ENCODE data around the gene PRRC2A.

Gene PRRC2A

DNA sequence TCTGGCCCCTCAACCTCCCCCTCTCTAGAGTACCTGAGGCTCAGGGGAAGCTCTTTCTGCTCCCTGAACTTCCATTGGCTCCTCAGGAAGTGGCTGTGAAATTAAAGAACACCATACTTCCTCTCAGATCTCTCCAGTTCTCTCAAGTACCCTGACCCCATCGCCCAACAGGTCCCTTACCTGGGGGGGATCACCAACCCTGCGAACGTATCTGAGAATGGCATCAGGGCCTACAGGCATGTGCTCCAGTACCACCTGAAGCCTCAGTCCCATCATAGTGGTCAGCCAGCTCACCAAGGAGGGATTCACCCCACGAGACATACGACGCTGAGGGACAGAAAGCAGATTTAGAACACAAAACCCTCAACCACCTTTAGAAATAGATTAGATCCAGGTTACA lies 20.1 kb downstream of the PRRC2A start:
- no peak for TF ChIP-seq ZNF274 (IDR thresholded peaks at IDR 0.05; ENCODE audit: low read depth, low read length)
- no peak overlapping the region for H3K4me3 ChIP-seq (ENCODE audit: low read length)

DNA sequence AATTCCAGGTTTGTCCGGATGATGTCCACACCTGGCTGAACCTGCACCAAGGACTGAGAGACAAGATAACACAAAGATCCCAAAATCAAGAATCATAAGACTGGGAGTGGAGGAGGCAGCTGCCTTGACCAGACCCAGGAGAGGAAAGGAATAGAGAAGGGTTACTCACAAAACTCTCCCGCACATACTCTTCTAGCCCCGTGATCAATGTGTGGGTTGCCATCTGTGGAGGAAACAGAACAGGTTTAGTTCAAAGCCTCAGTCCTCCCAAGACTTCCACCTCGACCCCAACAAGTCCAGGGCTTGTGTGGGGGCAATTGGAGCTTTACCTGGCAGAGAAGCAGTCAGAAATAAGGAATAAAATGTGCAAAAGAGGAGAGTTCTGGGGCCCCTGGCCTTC lies 20.9 kb downstream of the PRRC2A start:
- no peak overlapping the region for H3K4me3 ChIP-seq (ENCODE audit: low read length)
- no peak for TF ChIP-seq ZNF274 (IDR thresholded peaks at IDR 0.05; ENCODE audit: low read depth, low read length)

DNA sequence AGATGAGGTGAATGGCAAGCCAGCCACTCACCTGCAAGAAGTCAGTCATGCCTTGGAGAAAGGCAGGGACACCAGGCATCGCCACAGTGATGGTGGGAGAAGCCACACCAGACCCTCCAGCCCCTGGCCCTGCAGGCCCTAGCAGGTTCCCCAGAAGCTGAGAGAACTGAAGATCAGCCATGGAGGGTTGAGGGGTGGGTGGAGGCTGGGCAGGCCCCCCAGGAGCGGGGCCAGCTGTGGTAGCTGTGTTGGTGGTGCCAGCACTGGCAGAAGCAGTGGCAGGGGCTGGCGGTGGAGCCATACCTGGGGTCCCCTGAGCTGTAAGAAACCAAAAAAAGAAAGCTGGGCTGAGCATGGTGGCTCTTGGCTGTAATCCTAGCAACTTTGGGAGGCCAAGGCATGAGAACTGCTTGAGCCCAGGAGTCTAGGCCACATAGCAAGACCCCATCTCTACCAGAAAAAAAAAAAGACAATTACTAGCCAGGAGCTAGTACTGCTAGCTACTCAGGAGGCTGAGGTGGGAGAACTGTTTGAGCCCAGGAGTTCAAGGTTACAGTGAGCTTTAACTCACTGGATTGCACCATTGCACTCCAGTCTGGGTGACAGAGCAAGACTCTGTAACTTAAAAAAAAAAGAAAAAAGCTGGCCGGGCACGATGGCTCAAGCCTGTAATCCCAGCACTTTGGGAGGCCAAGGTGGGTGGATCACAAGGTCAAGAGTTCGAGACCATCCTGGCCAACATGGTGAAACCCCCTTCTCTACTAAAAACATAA lies 22.5 kb downstream of the PRRC2A start:
- TF ChIP-seq ZNF274 (IDR thresholded peaks at IDR 0.05; ENCODE audit: low read depth, low read length): no peak
- no peak overlapping the region for H3K4me3 ChIP-seq (ENCODE audit: low read length)

DNA sequence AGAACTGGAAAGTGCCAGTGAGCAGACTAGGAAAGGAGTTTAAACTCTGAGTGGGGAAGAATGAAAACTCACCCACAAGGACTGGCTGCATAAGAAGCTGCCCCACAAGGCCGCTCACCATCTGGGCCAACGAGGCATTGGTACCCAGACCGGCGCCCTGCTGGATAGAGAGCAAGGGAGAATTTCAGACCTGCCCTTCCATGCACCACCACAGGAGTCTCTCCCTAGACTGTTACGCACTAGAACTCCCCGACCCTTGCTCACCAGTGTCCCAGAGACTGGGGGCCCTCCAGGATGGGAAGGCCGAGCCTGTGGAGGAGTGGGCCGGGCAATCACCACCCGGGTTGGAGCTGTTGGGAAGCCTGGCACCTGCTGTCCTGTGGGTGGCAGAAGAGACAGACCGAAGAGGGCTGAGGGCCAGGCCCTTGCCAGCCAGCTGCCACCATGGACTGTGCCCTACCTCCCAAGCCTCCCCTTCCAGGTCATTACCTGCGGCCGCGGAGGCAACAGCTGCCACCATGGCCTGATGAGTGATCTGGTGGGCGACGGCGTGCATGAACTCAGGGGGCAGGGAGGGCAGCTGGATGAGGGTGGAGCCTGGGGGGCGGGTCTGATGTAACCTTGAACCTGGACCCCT lies 23.4 kb downstream of the PRRC2A start:
- TF ChIP-seq ZNF274 (IDR thresholded peaks at IDR 0.05; ENCODE audit: low read depth, low read length): no peak
- H3K4me3 ChIP-seq (ENCODE audit: low read length): no peak overlapping the region

DNA sequence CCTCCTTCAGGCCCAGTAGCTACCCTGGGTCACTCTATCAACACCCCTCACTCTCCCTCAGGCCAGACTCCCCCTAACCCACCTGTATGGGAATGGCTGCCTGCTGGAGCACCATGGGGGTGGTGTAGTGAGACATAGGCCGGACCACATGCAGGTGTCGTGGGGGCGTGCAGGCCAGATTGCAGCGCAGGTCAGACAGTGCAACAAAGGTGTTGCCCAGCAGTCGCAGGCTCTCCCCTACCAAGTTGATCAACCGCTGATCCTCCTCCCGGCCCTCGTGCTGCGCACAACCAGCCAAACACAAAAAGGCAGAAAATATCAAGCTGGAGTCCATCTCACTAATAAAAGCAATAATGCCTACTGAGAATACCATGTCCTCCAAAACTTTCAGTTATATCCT lies 24.8 kb downstream of the PRRC2A start:
- no peak overlapping the region for H3K4me3 ChIP-seq (ENCODE audit: low read length)
- TF ChIP-seq ZNF274 (IDR thresholded peaks at IDR 0.05; ENCODE audit: low read depth, low read length): no peak

DNA sequence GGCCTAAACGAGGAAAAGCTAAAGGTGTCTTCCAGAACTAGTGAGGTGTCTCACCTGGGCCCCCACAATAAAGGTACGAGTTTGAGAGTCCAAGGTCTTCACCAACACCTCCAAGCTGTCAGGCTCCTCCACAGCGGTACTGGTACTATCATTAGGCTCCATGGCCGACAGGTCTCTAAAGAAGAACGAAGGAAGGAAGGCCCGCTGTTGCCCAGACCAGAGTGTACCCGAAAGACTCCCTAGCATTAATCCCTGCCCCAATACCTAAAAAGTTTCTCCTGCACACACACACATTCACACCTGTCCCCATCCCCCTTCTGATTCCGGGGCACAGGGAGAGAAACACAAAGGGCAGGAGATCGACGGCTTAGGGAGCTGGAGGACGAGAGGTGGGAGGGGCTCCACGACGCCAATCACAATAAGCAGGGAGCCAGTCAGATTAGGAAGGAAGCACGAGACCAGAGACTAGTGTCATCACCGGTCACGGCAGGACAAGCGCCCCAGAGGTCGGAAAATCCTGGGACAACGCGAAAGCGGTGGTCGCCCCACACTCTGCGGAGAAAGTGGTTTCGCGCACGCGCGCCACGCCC lies 31.2 kb downstream of the PRRC2A start:
- TF ChIP-seq ZNF274 (IDR thresholded peaks at IDR 0.05; ENCODE audit: low read depth, low read length): no peak
- peak overlapping the region; percentile 71 for H3K4me3 ChIP-seq (ENCODE audit: low read length)

DNA sequence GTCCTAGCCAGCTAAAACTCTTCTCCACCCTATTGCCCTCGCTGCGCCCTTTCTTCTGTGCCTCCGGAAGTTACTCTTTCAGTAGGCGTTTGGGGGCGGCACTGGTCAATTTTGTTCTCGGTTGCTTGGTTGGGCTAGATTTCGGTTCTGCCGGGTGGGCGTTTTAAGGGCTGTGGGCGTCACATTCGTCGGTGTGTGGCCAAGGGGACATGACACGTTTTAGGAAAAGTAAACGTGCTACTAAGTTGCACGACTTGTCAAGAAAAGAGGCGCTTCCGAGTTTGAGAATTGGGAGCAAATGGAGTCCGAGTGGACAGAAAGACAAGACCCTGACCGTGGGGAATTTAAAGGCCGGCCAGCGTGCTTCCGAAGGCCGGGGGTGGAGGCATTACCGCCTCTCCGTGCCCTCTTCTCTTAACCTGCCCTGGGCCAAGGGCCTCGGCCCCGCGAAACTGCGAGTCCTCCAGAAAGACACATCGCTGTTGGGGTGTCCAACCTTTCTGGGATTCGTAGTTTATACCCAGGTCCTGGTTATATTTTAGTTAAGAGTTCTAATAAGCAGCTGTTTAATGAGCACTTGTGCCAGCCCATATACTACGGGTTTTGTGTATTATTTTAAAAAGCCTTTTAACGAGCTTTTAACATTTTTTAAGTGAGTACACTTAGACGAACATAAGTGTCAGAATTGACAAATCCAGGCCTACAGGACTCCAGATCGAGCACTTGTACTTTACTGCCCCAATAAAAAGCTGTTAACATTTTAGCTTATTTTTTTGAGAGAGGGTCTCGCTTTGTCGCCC lies 32.6 kb downstream of the PRRC2A start:
- H3K4me3 ChIP-seq (ENCODE audit: low read length): peak overlapping the region; percentile 71
- no peak for TF ChIP-seq ZNF274 (IDR thresholded peaks at IDR 0.05; ENCODE audit: low read depth, low read length)

DNA sequence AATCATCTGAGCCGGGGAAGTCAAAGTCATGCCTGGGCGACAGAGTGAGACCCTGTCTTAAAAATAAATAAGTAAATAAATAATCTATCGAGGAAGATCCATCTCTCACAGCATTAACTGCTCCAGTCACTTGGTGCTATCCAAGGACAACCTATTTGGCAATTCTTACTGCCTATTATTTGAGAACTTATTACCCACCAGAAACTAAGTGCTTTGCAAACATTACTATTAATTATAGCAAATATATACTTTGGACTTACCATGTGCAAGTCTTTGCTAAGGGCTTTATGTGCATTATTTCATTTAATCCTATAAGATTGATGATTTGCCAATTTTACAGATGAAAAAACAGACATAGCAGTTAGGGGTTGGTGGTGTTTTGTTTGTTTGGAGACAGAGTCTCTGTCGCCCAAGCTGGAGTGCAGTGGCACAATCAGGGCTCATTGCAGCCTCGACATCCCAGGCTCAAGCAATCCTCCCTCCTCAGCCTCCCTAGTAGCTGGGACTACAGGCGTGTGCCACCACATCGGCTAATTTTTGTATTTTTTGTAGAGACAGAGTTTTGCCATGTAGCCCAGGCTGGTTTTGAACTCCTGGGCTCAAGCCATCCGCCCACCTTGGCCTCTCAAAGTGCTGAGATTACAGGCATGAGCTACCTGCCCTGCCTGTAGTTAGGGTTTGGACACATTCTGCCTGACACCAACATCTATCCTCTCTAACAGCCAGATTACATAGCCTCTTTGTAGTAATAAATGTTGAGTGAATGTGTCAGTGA lies 34.2 kb downstream of the PRRC2A start:
- TF ChIP-seq ZNF274 (IDR thresholded peaks at IDR 0.05; ENCODE audit: low read depth, low read length): no peak

DNA sequence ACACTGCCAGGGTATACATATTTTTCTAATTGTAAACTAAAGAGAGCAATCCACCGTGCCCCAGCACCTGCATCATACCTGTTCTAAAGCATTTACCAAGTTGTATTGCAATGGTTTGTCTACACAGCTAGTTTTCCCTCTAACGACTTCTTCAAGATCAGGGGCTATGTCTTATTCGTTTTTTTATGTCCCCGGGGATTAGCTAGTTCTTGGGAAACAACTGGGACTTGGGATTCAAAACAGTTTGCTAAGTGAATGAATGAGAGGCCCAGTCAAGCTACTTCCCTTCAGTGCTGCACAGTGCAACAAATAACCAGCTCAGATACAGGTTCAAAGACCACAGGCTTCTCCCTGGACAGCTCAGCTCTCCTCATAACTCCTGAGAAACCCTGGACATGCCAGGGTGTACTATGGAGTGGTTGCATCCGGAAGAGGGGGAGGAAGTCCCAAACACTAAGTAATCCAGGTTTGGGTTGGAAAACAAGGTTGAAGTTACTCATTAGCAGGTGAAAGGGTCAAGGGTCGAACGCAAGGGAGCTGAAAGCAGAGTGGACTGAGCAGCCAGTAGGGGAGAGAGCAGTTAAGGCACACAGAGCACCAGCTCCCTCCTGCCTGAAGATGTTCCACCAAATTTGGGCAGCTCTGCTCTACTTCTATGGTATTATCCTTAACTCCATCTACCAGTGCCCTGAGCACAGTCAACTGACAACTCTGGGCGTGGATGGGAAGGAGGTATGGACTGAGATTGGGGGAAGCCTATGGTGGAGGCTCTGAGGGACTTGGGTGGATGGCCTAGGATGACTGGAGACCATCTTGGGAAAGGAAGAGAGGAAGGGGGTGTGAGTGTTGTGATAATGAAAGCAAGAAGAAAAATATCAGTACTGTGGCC lies 35.1 kb downstream of the PRRC2A start, which contains the start of gene APOM:
Gene APOM, plus strand, starts transcription at position 546 of the 889 bp plus-strand sequence. Its CDS starts 73 bp downstream, at position 619.
- no peak within 1 kb of the TSS for H3K4me3 ChIP-seq (ENCODE audit: low read length)
- TF ChIP-seq ZNF274 (IDR thresholded peaks at IDR 0.05; ENCODE audit: low read depth, low read length): no peak

More for the DNA sequence above, 34.2 kb downstream of the PRRC2A start:
- no peak overlapping the region for H3K4me3 ChIP-seq (ENCODE audit: low read length)

DNA sequence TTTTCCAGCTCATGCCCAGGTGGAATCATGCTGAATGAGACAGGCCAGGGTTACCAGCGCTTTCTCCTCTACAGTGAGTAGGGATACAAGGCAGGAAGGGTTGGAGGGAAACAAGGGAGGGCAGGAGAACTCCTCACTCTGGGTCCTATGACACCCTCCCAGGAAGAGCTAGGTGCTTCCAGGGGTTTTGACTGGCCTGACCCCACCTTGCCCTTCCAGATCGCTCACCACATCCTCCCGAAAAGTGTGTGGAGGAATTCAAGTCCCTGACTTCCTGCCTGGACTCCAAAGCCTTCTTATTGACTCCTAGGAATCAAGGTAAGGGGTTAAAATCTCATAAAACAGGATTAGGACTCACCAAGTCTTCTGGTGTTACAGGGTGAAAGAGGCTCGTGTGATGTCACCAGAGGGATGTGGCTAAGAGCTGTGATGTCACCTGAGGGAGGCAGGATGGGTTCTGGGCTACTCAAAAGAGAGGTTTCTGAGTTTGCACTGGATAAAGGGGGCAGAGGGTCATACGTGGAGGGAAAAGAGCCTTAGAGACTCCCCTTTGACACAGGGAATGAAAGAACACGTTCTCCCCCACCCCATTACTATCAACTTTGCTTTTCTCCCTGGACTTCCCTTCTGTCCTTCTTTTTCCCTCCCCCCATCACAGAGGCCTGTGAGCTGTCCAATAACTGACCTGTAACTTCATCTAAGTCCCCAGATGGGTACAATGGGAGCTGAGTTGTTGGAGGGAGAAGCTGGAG lies 37.1 kb downstream of the PRRC2A start:
- no peak overlapping the region for H3K4me3 ChIP-seq (ENCODE audit: low read length)
- TF ChIP-seq ZNF274 (IDR thresholded peaks at IDR 0.05; ENCODE audit: low read depth, low read length): no peak

DNA sequence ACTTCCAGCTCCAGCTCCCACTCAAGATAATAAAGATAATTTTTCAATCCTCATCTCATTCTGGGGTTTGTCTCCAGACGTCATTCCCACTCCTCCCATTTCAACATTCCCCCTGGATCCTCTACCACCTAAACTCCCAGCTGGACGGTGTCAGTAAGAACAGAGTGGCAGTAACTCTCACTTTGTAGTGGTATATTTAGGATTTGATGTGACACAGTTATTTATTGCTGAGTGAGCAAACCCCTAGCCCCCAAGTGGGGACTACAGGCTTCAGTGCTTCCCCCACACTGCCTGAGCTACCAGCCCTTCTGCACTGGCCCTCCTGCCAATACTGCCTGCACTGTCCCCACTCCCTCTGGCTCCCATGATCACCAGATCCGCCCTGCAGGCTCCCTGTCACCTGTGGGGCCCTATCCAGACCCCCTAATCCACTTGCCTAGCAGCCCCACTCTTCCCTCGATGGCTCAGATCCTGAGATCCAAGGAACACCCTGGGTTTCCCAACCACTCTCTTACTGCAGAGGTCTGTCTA lies 37.7 kb downstream of the PRRC2A start:
- H3K4me3 ChIP-seq (ENCODE audit: low read length): no peak overlapping the region
- TF ChIP-seq ZNF274 (IDR thresholded peaks at IDR 0.05; ENCODE audit: low read depth, low read length): no peak
